ENCODE results near the gene CINP. TPM values are rescaled to one million over a fixed set of nuclear protein-coding genes. Genes with fewer than 3 reads are reported as not detected.
A peak's percentile ranks its signal among the peaks of the same experiment; 100 is the strongest.

Gene CINP
- 10 to 100 TPM; 29.2 to 43.4 TPM for polyA plus RNA-seq

GRCh38 chr14:102362545-102363181, at the start of gene CINP, which contains the start of gene TECPR2:
TSS of gene CINP (minus strand) at chr14:102362890. CDS start at chr14:102362851, 39 bp downstream.
TSS of gene TECPR2 (plus strand) at chr14:102362941. CDS start at chr14:102376722, 13,781 bp downstream.
- peak within 1 kb of the TSS; percentile 81 to 95 for H3K4me3 ChIP-seq (ENCODE audit: low read depth in 1 of 2, low read length in 2 of 2)
- peaks cover 4% of the 10 kb centered on the region in 2 donors for H3K4me1 ChIP-seq (ENCODE audit: control insufficient read depth in 2 of 2, insufficient read depth in 2 of 2, low read length in 1 of 2)
- H3K27ac ChIP-seq (ENCODE audit: low read depth in 2 of 2, low read length in 1 of 2): peak within 1 kb of the TSS; percentile 91 to 93
- 1% methylated on average over 47 to 58 of the region's 58 CpGs for WGBS, 2 donors
- H3K27me3 ChIP-seq (ENCODE audit: control insufficient read depth in 1 of 2, insufficient read depth in 2 of 2, low read length in 2 of 2): no peaks in the 10 kb centered on the region
- no peaks in the 10 kb centered on the region for H3K36me3 ChIP-seq (ENCODE audit: control insufficient read depth in 2 of 2, insufficient read depth in 2 of 2, low read length in 1 of 2)
- no peaks in the 10 kb centered on the region for H3K9me3 ChIP-seq (ENCODE audit: control insufficient read depth in 2 of 2, insufficient read depth in 1 of 2, low read depth in 1 of 2, low read length in 1 of 2)

GRCh38 chr14:102408724-102409123, 46.0 kb upstream of the CINP start:
- peak overlapping the region in 1 of 2 donors; percentile 34 for H3K27ac ChIP-seq (ENCODE audit: low read depth in 2 of 2, low read length in 1 of 2)
- H3K4me3 ChIP-seq (ENCODE audit: low read depth in 1 of 2, low read length in 2 of 2): no peak overlapping the region
- no peaks in the 10 kb centered on the region for H3K9me3 ChIP-seq (ENCODE audit: control insufficient read depth in 2 of 2, insufficient read depth in 1 of 2, low read depth in 1 of 2, low read length in 1 of 2)
- H3K27me3 ChIP-seq (ENCODE audit: control insufficient read depth in 1 of 2, insufficient read depth in 2 of 2, low read length in 2 of 2): no peaks in the 10 kb centered on the region
- no peaks in the 10 kb centered on the region for H3K4me1 ChIP-seq (ENCODE audit: control insufficient read depth in 2 of 2, insufficient read depth in 2 of 2, low read length in 1 of 2)
- peaks cover 0 to 2% of the 10 kb centered on the region in 2 donors for H3K36me3 ChIP-seq (ENCODE audit: control insufficient read depth in 2 of 2, insufficient read depth in 2 of 2, low read length in 1 of 2)

- 83 to 84% methylated on average over 7 of the region's 7 CpGs for WGBS, 2 donors
- no peak overlapping the region for H3K27ac ChIP-seq (ENCODE audit: low read depth in 2 of 2, low read length in 1 of 2)
Observed at GRCh38 chr14:102407258-102407657, 44.6 kb upstream of the CINP start.

GRCh38 chr14:102403028-102403427, 40.3 kb upstream of the CINP start:
- no peaks in the 10 kb centered on the region for H3K4me1 ChIP-seq (ENCODE audit: control insufficient read depth in 2 of 2, insufficient read depth in 2 of 2, low read length in 1 of 2)
- no peak overlapping the region for H3K27ac ChIP-seq (ENCODE audit: low read depth in 2 of 2, low read length in 1 of 2)
- H3K27me3 ChIP-seq (ENCODE audit: control insufficient read depth in 1 of 2, insufficient read depth in 2 of 2, low read length in 2 of 2): no peaks in the 10 kb centered on the region
- no peak overlapping the region for H3K4me3 ChIP-seq (ENCODE audit: low read depth in 1 of 2, low read length in 2 of 2)
- H3K36me3 ChIP-seq (ENCODE audit: control insufficient read depth in 2 of 2, insufficient read depth in 2 of 2, low read length in 1 of 2): peaks cover 0 to 2% of the 10 kb centered on the region in 2 donors
- H3K9me3 ChIP-seq (ENCODE audit: control insufficient read depth in 2 of 2, insufficient read depth in 1 of 2, low read depth in 1 of 2, low read length in 1 of 2): no peaks in the 10 kb centered on the region

More at GRCh38 chr14:102407258-102407657, 44.6 kb upstream of the CINP start:
- Histone ChIP-seq H3K36me3 (ENCODE audit: control insufficient read depth in 2 of 2, insufficient read depth in 2 of 2, low read length in 1 of 2) (peaks cover 0 to 2% of the 10 kb centered on the region in 2 donors), H3K4me3 (ENCODE audit: low read depth in 1 of 2, low read length in 2 of 2) (no peak overlapping the region), H3K4me1 (ENCODE audit: control insufficient read depth in 2 of 2, insufficient read depth in 2 of 2, low read length in 1 of 2) (no peaks in the 10 kb centered on the region), H3K9me3 (ENCODE audit: control insufficient read depth in 2 of 2, insufficient read depth in 1 of 2, low read depth in 1 of 2, low read length in 1 of 2) (no peaks in the 10 kb centered on the region), H3K27me3 (ENCODE audit: control insufficient read depth in 1 of 2, insufficient read depth in 2 of 2, low read length in 2 of 2) (no peaks in the 10 kb centered on the region)

GRCh38 chr14:102396521-102396920, 33.8 kb upstream of the CINP start:
- H3K27ac ChIP-seq (ENCODE audit: low read depth in 2 of 2, low read length in 1 of 2): no peak overlapping the region
- peaks cover 2 to 3% of the 10 kb centered on the region in 2 donors for H3K36me3 ChIP-seq (ENCODE audit: control insufficient read depth in 2 of 2, insufficient read depth in 2 of 2, low read length in 1 of 2)
- no peaks in the 10 kb centered on the region for H3K4me1 ChIP-seq (ENCODE audit: control insufficient read depth in 2 of 2, insufficient read depth in 2 of 2, low read length in 1 of 2)
- WGBS, 2 donors: 97 to 98% methylated on average over 7 of the region's 7 CpGs
- H3K27me3 ChIP-seq (ENCODE audit: control insufficient read depth in 1 of 2, insufficient read depth in 2 of 2, low read length in 2 of 2): no peaks in the 10 kb centered on the region
- H3K4me3 ChIP-seq (ENCODE audit: low read depth in 1 of 2, low read length in 2 of 2): no peak overlapping the region
- H3K9me3 ChIP-seq (ENCODE audit: control insufficient read depth in 2 of 2, insufficient read depth in 1 of 2, low read depth in 1 of 2, low read length in 1 of 2): no peaks in the 10 kb centered on the region

GRCh38 chr14:102394717-102395375, 32.2 kb upstream of the CINP start:
- peaks cover 2 to 3% of the 10 kb centered on the region in 2 donors for H3K36me3 ChIP-seq (ENCODE audit: control insufficient read depth in 2 of 2, insufficient read depth in 2 of 2, low read length in 1 of 2)

GRCh38 chr14:102392506-102392905, 29.8 kb upstream of the CINP start:
- 72 to 73% methylated on average over 4 of the region's 4 CpGs for WGBS, 2 donors
- H3K27me3 ChIP-seq (ENCODE audit: control insufficient read depth in 1 of 2, insufficient read depth in 2 of 2, low read length in 2 of 2): no peaks in the 10 kb centered on the region
- H3K27ac ChIP-seq (ENCODE audit: low read depth in 2 of 2, low read length in 1 of 2): no peak overlapping the region
- H3K4me1 ChIP-seq (ENCODE audit: control insufficient read depth in 2 of 2, insufficient read depth in 2 of 2, low read length in 1 of 2): no peaks in the 10 kb centered on the region
- no peak overlapping the region for H3K4me3 ChIP-seq (ENCODE audit: low read depth in 1 of 2, low read length in 2 of 2)
- peaks cover 2 to 3% of the 10 kb centered on the region in 2 donors for H3K36me3 ChIP-seq (ENCODE audit: control insufficient read depth in 2 of 2, insufficient read depth in 2 of 2, low read length in 1 of 2)
- H3K9me3 ChIP-seq (ENCODE audit: control insufficient read depth in 2 of 2, insufficient read depth in 1 of 2, low read depth in 1 of 2, low read length in 1 of 2): no peaks in the 10 kb centered on the region

More at GRCh38 chr14:102394717-102395375, 32.2 kb upstream of the CINP start:
- Histone ChIP-seq H3K9me3 (ENCODE audit: control insufficient read depth in 2 of 2, insufficient read depth in 1 of 2, low read depth in 1 of 2, low read length in 1 of 2) (no peaks in the 10 kb centered on the region), H3K27ac (ENCODE audit: low read depth in 2 of 2, low read length in 1 of 2) (no peak overlapping the region), H3K4me3 (ENCODE audit: low read depth in 1 of 2, low read length in 2 of 2) (no peak overlapping the region), H3K27me3 (ENCODE audit: control insufficient read depth in 1 of 2, insufficient read depth in 2 of 2, low read length in 2 of 2) (no peaks in the 10 kb centered on the region), H3K4me1 (ENCODE audit: control insufficient read depth in 2 of 2, insufficient read depth in 2 of 2, low read length in 1 of 2) (no peaks in the 10 kb centered on the region)
- WGBS, 2 donors: 73 to 74% methylated on average over 9 of the region's 9 CpGs

- Histone ChIP-seq H3K4me1 (ENCODE audit: control insufficient read depth in 2 of 2, insufficient read depth in 2 of 2, low read length in 1 of 2) (no peaks in the 10 kb centered on the region), H3K4me3 (ENCODE audit: low read depth in 1 of 2, low read length in 2 of 2) (no peak overlapping the region), H3K27me3 (ENCODE audit: control insufficient read depth in 1 of 2, insufficient read depth in 2 of 2, low read length in 2 of 2) (no peaks in the 10 kb centered on the region), H3K9me3 (ENCODE audit: control insufficient read depth in 2 of 2, insufficient read depth in 1 of 2, low read depth in 1 of 2, low read length in 1 of 2) (no peaks in the 10 kb centered on the region), H3K27ac (ENCODE audit: low read depth in 2 of 2, low read length in 1 of 2) (no peak overlapping the region), H3K36me3 (ENCODE audit: control insufficient read depth in 2 of 2, insufficient read depth in 2 of 2, low read length in 1 of 2) (no peaks in the 10 kb centered on the region)
- 59 to 64% methylated on average over 2 of the region's 2 CpGs for WGBS, 2 donors
Observed at GRCh38 chr14:102390064-102390855, 27.6 kb upstream of the CINP start.

GRCh38 chr14:102389246-102389645, 26.6 kb upstream of the CINP start:
- Histone ChIP-seq H3K27me3 (ENCODE audit: control insufficient read depth in 1 of 2, insufficient read depth in 2 of 2, low read length in 2 of 2) (no peaks in the 10 kb centered on the region), H3K4me3 (ENCODE audit: low read depth in 1 of 2, low read length in 2 of 2) (no peak overlapping the region), H3K36me3 (ENCODE audit: control insufficient read depth in 2 of 2, insufficient read depth in 2 of 2, low read length in 1 of 2) (peaks cover 0 to 1% of the 10 kb centered on the region in 2 donors), H3K27ac (ENCODE audit: low read depth in 2 of 2, low read length in 1 of 2) (no peak overlapping the region), H3K4me1 (ENCODE audit: control insufficient read depth in 2 of 2, insufficient read depth in 2 of 2, low read length in 1 of 2) (no peaks in the 10 kb centered on the region), H3K9me3 (ENCODE audit: control insufficient read depth in 2 of 2, insufficient read depth in 1 of 2, low read depth in 1 of 2, low read length in 1 of 2) (no peaks in the 10 kb centered on the region)
- WGBS, 2 donors: 87 to 89% methylated on average over 2 of the region's 2 CpGs
